ENCODE data around the gene GPC5. TPM values are rescaled to one million over a fixed set of nuclear protein-coding genes. Genes with fewer than 3 reads are reported as not detected.

GPC5 gene
- total and polyA plus RNA-seq, 2 of the 13 experiments (the other 11 are each of a cell fraction or from before 2014, with no cell fraction given): 0.02 to 0.07 TPM

DNA sequence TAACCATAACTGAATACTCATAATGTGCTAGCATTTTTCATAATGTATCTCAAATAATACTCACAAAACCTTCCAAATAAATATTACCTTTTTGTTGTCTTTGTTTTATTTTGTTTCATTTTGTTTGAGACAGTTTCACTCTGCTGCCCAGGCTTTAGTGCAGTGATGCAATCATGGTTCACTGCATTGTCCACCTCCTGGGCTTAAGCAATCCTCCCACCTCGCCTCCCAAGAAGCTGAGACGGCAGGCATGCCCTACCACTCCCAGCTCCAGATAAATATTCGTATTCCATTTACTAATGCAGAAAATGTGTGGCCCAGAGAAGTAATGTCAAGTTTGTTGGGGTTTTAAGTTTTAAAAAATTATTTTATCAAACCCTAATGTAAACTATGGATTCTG is 739.1 kb downstream of the GPC5 start:
- Histone ChIP-seq H3K9ac (ENCODE audit: insufficient read depth, low read depth, low read length) (no peak overlapping the region), H3K4me3 (replicated peaks in 1 of 3; ENCODE audit: insufficient read depth in 1 of 3, low read depth in 2 of 3, low read length in 3 of 3) (no peak overlapping the region), H3K36me3 (replicated peaks in 1 of 2; ENCODE audit: control insufficient read depth in 1 of 2, insufficient read depth in 2 of 2, low read length in 2 of 2) (no peaks in the 10 kb centered on the region), H3K27me3 (ENCODE audit: control insufficient read depth in 1 of 2, insufficient read depth in 2 of 2, low read length in 2 of 2) (no peaks in the 10 kb centered on the region), H3K9me3 (ENCODE audit: low read length) (no peaks in the 10 kb centered on the region), H3K4me2 (ENCODE audit: low read depth, low read length) (no peak overlapping the region), H3K27ac (ENCODE audit: extremely low read length, insufficient read depth, low read length) (no peak overlapping the region), H3K4me1 (ENCODE audit: insufficient read depth, low read length) (no peaks in the 10 kb centered on the region), H4K20me1 (ENCODE audit: insufficient read depth, low read length) (no peaks in the 10 kb centered on the region), H2AFZ (ENCODE audit: low read length) (no peak overlapping the region), H3K79me2 (ENCODE audit: insufficient read depth, low read length) (no peaks in the 10 kb centered on the region)
- ChIA-PET CTCF (ENCODE audit: low intra/inter-chr PET ratio, low total read pairs) (no interaction called here), POLR2A (no interaction called here)
- ATAC-seq (no peak), FAIRE-seq (no peak), DNase-seq (ENCODE audit: low spot score) (no peak)
- no peak for TF ChIP-seq ZNF205 (CRISPR knock-in tag; IDR thresholded peaks at IDR 0.05)
- peak; percentile 88 for TF ChIP-seq CEBPB (IDR thresholded peaks at IDR 0.05; ENCODE audit: borderline replicate concordance, low read depth, low read length)
- 1% methylated on average over 3 of the region's 3 CpGs for WGBS (ENCODE audit: low lambda C conversion rate)
- intact Hi-C loops (cut with micrococcal nuclease; ENCODE audit: unreplicated experiment): no loop called here
- in situ Hi-C loops (cut with HindIII; ENCODE audit: extremely low pct_ligation_motif_present, low pct_unique_long_range_greater_than_20kb): no loop called here
- no TSS peak for BruUV-seq (replicated peaks)

- H3K4me2 ChIP-seq (ENCODE audit: low read depth, low read length): no peak overlapping the region
- H3K27ac ChIP-seq (ENCODE audit: extremely low read length, insufficient read depth, low read length): no peak overlapping the region
- no peak overlapping the region for H3K9ac ChIP-seq (ENCODE audit: insufficient read depth, low read depth, low read length)
- H2AFZ ChIP-seq (ENCODE audit: low read length): no peak overlapping the region
- in situ Hi-C loops (cut with HindIII; ENCODE audit: extremely low pct_ligation_motif_present, low pct_unique_long_range_greater_than_20kb) (no loop called here), intact Hi-C loops (cut with micrococcal nuclease; ENCODE audit: unreplicated experiment) (no loop called here)
- H3K4me3 ChIP-seq (replicated peaks in 1 of 3; ENCODE audit: insufficient read depth in 1 of 3, low read depth in 2 of 3, low read length in 3 of 3): no peak overlapping the region
- H3K27me3 ChIP-seq (ENCODE audit: control insufficient read depth in 1 of 2, insufficient read depth in 2 of 2, low read length in 2 of 2): no peaks in the 10 kb centered on the region
- ChIA-PET CTCF (ENCODE audit: low intra/inter-chr PET ratio, low total read pairs) (interaction anchor here (0.8 kb wide), 1 partner anchor 197 kb away, joined by 3 read pairs; no protein-coding TSS in a partner anchor), POLR2A (no interaction called here)
- H3K9me3 ChIP-seq (ENCODE audit: low read length): no peaks in the 10 kb centered on the region
- no peaks in the 10 kb centered on the region for H3K36me3 ChIP-seq (replicated peaks in 1 of 2; ENCODE audit: control insufficient read depth in 1 of 2, insufficient read depth in 2 of 2, low read length in 2 of 2)
- DNase-seq (ENCODE audit: low spot score) (no peak), FAIRE-seq (no peak), ATAC-seq (no peak)
- BruUV-seq (replicated peaks): no TSS peak
- no peaks in the 10 kb centered on the region for H3K79me2 ChIP-seq (ENCODE audit: insufficient read depth, low read length)
- H3K4me1 ChIP-seq (ENCODE audit: insufficient read depth, low read length): no peaks in the 10 kb centered on the region
- H4K20me1 ChIP-seq (ENCODE audit: insufficient read depth, low read length): no peaks in the 10 kb centered on the region
- TF ChIP-seq KDM1A (CRISPR knock-in tag; IDR thresholded peaks at IDR 0.05) (no peak), ZNF124 (CRISPR knock-in tag; IDR thresholded peaks at IDR 0.05) (no peak), SKI (IDR thresholded peaks at IDR 0.05; ENCODE audit: partially characterized antibody) (no peak), JDP2 (CRISPR knock-in tag; IDR thresholded peaks at IDR 0.05; ENCODE audit: borderline replicate concordance) (no peak), ZNF547 (CRISPR knock-in tag; IDR thresholded peaks at IDR 0.05) (no peak), ZBTB3 (CRISPR knock-in tag; IDR thresholded peaks at IDR 0.05; ENCODE audit: borderline replicate concordance, low read depth) (no peak), GABPB1 (CRISPR knock-in tag; IDR thresholded peaks at IDR 0.05) (no peak), GMEB1 (CRISPR knock-in tag; IDR thresholded peaks at IDR 0.05; ENCODE audit: borderline replicate concordance) (no peak), SIX4 (CRISPR knock-in tag; IDR thresholded peaks at IDR 0.05) (no peak)
- TF ChIP-seq, protein P1, sequence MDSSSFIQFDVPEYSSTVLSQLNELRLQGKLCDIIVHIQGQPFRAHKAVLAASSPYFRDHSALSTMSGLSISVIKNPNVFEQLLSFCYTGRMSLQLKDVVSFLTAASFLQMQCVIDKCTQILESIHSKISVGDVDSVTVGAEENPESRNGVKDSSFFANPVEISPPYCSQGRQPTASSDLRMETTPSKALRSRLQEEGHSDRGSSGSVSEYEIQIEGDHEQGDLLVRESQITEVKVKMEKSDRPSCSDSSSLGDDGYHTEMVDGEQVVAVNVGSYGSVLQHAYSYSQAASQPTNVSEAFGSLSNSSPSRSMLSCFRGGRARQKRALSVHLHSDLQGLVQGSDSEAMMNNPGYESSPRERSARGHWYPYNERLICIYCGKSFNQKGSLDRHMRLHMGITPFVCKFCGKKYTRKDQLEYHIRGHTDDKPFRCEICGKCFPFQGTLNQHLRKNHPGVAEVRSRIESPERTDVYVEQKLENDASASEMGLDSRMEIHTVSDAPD (CRISPR knock-in tag; IDR thresholded peaks at IDR 0.05): no peak
- TF ChIP-seq, protein P2, sequence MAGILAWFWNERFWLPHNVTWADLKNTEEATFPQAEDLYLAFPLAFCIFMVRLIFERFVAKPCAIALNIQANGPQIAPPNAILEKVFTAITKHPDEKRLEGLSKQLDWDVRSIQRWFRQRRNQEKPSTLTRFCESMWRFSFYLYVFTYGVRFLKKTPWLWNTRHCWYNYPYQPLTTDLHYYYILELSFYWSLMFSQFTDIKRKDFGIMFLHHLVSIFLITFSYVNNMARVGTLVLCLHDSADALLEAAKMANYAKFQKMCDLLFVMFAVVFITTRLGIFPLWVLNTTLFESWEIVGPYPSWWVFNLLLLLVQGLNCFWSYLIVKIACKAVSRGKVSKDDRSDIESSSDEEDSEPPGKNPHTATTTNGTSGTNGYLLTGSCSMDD (CRISPR knock-in tag; IDR thresholded peaks at IDR 0.05): no peak
- TF ChIP-seq, protein P3, sequence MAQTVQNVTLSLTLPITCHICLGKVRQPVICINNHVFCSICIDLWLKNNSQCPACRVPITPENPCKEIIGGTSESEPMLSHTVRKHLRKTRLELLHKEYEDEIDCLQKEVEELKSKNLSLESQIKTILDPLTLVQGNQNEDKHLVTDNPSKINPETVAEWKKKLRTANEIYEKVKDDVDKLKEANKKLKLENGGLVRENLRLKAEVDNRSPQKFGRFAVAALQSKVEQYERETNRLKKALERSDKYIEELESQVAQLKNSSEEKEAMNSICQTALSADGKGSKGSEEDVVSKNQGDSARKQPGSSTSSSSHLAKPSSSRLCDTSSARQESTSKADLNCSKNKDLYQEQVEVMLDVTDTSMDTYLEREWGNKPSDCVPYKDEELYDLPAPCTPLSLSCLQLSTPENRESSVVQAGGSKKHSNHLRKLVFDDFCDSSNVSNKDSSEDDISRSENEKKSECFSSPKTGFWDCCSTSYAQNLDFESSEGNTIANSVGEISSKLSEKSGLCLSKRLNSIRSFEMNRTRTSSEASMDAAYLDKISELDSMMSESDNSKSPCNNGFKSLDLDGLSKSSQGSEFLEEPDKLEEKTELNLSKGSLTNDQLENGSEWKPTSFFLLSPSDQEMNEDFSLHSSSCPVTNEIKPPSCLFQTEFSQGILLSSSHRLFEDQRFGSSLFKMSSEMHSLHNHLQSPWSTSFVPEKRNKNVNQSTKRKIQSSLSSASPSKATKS (CRISPR knock-in tag; IDR thresholded peaks at IDR 0.05): no peak
Observed at GRCh38 chr13:92143766-92144165, 745.3 kb downstream of the GPC5 start.

Measured in HepG2 (cell line).